NCI-H2171 (cell line): ENCODE results near the gene RAP1GAP.
"Not testable (repeated sequence)": the region's sequence is repeated elsewhere in the genome, so short reads cannot be mapped to it uniquely, and the experiment has no call there.

Experiments used
- DNase-seq: peaks from one replicate; lab custom pipeline; 2025; lab: John Stamatoyannopoulos, UW

The RAP1GAP gene

DNA sequence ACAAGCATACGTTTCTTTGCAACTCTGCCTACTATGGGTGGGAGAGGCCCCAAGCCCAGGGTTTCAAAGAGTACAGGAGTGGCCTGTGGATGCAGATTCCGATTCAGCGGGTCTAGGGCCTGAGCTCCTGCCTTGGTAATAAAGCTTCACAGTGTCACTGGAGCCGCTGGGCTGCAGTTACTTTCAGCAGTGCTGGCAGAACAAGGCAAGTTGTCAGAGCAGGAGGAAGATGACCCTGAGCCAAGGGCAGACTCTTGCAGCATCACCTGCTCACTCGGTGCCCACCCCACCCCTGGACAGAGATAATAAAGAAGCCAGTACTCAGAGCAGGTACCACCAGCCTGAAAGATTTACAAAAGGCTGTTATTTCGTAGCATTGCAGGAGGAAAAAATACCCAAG is 8.0 kb upstream of the RAP1GAP start:
- no peak for DNase-seq

DNA sequence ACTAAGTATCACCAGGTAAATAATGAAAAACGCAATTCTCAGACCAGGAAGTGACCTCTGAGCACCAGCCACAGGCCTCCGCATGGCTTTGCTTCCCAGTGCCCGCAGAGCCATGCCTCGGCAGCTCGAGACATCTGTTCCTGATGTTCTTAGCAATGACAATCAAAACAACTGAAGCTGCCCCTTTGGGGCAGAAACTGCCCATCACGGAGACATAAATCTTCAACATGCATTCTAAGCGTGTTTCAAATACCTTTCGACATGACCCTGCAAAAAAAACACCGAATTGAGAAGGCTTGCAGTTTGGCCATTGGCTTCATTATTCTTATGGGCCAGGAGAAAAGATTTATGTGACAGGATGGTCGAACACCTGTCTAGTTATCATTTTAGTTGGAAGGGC is 5.8 kb upstream of the RAP1GAP start:
- DNase-seq, result no peak

DNA sequence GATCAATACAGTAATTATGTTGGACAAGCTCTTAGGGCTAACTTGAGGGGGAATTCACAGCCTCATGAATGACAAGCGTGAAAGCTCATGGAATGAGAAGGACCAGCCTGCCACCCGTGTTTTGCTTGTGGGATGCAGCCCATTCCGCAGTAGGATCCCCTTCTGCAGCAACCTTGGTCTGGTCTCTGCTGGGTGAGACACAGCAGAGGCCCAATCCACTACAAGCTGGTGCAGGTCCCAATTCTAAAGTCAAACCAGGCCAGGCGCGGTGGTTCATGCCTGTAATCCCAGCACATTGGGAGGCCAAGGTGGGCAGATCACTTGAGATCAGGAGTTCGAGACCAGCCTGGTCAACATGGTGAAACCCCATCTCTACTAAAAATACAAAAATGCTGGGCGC is 4.7 kb upstream of the RAP1GAP start:
- not testable (repeated sequence) for DNase-seq

DNA sequence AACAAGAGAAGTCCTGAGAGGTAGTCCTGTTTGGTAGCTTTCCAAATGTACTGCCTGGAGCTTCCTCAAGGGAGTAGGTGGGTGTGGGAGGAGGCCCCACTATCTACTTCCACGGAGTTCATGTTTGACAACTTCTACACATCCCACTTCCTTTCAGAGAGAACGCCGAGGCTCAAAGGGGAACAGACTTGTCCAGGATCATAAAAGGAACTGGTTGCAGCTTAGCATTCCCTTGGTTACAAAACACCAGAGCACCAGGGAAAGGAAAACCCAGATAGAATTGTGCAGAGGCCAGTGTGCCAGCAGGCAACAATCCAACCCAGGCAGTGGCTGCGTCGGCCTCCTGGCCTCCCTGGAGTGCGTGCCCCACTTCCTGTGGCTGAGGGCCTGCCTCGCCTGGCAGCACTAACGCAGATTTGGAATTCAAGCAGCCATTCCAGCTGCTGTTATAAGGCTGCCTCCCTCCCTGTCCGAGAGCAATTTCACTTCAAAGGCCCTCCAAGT is 4.2 kb upstream of the RAP1GAP start:
- DNase-seq, result no peak

DNA sequence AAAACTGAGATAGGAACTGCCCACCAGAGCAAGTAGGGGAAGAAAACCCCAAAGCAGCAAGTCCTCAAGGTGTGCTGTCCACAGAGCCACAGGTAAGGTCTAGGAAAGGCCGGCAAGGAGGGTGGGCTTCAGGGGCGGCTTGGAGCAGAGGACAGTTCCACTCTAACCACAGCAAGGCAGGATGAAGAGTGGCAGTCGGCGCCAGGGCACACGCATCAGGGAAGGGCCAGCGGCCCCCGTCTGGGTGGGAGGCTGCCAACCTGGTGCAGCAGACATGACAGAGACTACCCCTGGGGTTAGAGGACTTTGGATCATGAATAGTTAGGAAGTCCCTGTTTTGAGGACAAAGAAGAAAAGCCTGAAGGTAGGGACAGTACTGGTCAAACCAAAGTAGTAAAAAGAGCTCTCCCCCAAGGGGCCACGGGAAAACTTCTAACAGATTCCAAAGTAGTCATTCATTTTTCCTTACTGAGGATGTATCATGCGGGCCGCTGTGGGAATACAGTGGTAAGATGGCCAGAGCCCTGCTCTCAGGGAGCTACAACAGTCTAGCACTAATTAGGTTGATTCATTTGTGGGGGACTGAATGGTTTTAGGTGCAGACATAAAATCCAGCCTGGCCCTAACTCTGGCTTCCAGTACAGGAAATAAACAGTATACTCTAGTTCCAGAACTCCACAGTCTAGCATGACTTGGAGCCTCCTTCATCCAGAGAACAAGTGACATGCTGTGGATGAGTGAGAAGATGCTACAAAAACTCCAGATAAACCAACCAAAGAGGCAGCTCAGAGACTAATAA is 3.5 kb upstream of the RAP1GAP start:
- DNase-seq, result no peak

DNA sequence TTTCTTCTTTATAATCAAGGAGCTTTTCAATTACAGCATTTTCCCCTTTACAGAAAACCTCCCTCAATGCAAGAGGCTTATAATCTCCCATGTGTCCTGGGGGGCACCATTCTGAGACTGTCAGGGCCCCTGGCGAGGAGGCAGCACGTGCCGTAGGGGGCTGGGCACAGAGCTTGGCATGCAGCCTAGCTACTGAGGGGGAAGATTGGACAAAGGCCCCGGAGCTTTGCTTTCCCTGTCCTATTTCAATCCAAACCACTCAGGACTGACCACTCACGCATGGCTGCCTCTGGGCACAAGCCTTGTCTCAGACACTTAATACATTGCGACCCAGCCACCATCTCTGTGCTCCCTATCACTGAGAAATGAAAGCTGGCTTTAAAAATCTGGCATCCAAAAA is 2.8 kb upstream of the RAP1GAP start:
- no peak for DNase-seq

DNA sequence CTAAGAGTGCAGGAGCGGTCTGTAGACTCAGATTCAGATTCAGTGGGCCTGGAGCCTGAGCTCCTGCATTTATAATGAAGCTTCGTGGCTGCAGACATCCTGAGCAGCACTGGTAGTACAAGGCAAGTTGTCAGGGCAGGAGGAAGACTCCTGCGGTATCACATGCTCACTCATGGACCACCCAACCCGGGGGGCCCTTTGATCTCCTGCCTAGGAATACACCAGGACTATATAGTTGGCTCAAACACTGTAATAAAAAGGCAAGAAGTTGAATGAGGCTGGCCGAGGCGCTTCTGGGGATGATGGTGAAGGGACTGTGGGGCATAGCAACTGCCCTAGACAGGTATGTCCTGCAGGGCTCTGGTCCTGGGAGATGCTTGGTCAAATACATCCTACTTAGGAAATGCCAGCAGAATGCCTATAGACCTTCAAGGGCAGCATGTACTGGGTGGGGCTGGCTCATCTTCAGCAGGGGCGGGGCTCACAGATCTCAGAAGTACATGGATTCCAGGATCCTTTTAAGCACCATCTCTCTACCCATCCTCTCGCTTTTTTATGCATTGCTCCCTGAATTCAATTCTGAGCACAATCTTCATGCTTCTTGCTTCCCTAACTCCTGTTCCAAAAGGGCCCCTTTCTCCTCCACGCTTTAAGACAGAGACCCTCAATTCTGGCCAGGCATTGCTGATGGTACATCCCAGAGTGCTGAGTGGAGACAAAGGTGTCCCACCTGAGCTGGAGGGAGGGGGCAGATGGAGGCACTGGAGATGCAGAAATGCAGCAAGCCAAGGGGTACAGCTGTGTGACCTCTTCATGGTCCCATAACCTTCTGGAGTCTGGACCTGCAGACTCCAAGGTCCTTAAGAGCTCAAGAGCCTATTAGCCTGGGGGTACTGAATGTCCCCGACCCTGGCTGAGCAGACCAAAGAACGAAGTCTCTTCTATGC is 2.1 kb upstream of the RAP1GAP start:
- no peak for DNase-seq

DNA sequence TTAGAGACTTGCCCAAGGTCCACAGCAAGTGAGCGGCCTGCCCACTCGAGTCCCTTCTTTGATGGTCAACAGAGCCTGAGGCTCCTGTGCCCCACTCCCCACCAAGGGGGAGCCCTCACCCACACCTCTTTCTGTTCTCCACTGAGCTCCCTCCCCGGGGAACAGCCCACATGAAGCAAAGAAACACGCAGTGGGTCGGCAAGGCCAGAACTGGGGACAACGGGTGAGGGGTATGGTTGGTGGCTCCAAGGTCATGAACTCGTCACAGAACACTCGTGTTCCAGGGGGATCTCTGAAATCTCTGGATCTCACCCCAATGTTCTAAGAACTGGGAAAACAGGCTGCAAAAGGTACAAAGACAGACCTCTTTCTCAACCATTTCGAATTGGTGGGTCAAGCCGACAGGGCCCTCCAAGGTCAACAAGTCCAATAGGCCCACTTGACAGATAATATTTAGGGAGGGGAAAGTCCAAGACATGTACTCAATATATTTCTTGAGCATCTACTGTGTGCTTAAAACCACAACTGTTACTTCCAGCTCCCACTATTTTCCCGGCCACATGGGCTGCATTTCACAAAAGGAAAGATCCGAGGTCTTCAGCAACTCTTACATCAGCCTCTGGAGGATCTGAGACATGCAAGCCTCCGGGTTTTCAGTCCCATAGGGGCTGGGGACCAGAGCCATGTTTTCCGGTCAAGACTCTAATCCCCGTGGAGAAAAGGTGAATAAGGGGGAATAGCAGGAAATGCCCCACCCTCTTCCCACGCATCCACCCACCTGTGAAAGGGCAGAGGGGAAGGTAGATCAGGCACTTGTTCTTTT is 1.1 kb upstream of the RAP1GAP start:
- no peak for DNase-seq

DNA sequence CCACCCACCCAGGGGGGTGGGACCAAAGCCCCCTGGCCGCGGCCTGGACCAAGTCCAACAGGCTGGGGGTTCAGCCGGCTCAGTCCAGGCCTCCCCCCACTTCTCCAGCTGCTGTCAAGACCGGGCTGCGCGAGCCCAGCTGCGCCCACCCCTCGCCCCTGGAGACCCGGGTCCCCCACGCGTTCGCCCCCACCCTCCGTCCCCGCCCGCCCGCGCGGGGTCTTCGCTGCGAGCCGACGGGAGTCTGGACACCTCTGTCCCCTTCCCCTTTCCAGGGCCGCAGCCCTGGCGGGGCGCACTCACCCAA is 253 bp downstream of the RAP1GAP start:
- DNase-seq, result no peak

DNA sequence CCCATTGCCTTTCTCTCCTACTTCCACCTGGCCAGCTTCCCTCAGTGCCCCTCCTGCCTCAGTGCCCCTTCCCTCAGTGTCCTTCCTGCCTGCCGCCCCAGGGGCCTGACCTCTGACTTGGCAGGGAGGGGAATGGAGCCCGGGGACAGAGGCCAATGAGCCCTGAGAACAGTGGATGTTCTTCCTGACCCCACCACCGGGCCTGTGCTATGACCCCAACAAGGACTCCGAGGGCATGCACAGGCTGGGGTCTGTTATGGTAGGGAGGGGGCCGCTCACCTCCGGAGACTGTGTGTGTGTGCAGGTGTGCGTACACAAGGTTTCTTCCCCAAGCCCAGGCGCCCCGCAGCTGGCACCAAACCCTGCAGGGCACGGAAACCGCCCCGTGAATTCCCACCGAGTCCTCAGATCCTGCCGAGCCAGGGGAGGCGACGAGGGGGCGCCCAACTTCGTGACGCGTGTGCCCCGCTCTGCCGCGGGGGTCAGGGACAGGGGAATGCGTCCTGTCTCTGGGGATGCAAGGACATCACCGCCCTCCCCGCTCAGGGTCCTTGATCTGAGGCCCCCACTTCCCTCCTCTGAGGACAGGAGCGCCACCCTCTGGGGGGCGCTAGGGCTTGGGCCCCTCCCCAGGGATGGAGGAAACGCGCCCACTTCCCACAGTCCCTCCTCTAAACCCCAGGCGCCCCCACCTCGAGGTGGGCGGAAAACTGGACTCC is 766 bp downstream of the RAP1GAP start:
- no peak for DNase-seq

DNA sequence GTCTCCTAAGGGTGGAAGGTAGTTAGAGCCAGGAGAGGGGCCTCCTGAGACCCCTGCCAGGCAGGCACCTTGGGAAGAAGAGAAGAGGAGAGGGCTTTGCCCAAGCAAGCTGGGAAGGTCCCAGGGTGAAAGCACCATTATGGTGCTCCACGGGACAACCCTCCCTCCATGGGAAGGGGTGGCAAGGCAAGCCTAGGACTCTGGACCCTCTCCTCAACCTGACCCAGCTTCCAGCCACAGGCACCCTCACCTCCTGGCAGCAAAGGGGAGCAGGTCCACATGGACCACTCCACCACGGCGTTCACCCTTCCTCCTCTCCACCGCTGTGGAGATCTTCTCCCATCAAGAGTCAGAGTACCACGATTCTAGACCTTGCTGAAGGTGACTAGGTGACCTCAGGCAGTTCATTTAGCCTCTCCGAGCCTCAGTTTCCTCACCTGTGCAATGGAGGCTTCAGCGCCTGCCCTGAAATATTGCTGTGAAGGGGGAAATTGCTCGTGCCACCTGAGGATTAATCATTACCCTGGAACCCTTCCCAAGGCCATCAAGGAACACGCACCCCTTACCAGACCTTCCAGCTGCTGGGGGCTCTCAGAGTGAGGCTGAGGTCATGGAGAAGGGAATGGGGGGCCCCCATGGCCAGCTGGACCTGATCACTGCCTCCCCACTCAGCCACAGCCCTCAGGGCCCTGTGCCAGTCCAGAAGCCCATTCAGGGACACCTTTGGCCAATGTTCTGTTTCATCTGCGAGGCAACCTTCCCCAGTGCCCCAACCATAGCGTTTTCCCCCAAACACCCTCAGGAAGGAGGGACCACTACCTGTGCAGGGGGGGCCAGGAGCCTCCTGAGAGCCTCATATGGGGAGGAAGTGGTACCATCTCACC is 1.6 kb downstream of the RAP1GAP start:
- no peak for DNase-seq

DNA sequence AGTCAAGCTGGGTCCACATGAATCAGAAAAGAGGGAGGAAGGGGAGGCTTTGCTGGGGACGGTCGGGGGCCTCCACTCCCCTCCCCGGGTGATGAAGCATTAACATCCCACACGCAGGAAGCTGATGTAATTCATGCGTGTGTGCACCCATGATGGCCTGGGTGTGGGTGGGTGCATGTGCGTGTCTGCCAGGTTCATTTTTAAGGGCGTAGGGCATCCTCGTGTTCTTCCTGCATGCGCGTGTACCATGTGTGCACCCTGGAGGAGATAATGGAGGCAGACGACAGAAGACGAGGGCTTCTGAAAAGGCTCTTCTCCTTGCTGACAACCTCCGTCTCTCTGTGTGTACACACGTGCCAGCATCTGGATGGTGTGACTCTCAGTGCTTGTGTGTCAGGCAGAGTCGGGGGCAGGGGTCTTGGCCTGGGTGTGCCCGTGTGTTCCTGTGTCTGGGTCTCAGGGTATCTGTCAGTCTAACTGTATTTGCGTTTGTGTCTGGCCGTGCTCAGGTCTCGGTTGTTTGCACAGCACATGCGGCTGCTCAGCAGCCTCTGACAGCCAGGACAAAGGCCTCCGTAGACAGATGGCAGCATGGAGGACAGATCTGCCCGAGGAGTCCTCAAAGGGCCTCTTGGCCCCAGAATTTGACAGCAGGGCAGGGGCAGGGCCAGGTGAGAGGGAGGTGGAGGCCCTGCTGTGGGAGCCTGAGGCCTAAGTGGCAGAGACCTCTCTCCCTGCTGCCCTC is 2.4 kb downstream of the RAP1GAP start:
- no peak for DNase-seq

DNA sequence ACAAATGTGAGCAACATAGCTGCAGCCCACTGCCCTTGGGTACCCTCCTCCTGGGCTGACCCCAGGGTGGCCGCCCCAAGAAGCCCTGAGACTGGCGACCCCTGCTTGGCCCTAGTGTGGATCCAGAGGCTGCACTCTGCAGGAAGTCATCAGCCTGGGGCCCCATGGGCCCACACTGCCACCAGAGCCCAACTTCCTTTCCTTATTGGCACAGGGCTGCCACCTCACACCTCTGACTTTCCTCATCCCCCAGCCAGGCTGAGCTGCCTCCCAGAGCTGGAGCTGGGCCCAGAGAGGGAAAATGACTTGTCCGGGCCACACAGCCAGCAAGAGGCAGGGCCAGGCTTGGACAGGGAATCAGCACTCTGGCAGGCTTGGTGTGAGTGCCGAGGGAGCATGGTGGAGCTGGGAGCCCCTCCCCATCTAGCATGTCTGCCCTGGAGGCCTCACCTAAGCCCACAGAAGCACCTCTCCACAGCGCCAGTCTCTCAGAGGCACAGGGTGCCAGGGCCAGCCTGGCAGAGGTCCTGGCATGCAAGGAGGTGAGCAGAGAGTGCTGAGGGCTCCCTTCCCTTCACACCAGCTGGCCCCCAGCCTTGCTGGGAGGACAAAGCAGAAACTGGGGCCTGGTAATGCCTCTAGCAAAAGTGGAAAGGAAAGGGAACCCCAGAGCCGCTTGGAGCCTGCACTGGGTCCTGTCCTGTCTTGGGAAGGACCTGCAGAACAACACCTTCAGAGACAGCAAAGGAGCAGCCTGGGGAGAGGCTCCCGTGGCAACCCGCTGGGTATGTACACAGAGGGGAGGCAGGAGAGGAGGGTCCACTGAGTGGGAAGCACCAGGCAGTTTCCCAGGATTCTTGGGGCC is 3.2 kb downstream of the RAP1GAP start:
- DNase-seq, result no peak

DNA sequence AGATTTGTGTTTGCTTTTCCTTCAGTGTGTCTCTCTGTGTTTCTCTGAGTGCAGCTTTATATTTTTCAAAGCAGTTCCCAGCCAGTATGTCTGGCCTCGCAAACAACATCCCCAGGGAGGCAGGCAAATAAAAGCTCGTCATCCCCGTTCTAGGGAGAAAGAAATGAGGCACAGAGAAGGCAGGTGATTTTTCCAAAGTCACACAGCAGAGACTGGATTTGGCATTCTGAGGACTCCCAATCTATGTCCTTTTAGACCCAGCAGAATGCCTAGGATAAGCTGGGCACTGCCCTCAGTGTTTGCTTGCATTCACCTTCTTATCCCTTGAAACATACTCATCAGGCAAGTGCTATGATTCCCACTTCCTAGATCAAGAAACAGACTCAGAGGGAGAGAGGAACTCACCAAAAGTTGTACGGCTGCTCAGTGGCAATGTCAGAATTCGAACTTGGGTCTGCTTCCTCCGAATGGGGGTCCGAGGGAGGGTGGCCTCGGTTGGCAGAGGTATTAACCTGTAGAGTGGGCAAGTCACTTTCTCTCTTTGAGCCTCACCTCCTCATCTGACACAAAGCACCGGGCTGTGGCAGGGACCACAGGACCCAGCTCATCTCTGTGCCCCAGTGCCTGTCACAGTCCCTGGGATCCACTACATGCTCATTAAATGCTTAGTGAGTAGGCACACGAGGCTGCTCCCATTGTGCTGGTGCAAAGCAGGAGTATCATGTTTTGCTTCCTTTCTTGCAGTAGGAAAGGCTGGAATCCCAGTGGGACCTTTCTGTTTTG is 4.2 kb downstream of the RAP1GAP start:
- no peak for DNase-seq

DNA sequence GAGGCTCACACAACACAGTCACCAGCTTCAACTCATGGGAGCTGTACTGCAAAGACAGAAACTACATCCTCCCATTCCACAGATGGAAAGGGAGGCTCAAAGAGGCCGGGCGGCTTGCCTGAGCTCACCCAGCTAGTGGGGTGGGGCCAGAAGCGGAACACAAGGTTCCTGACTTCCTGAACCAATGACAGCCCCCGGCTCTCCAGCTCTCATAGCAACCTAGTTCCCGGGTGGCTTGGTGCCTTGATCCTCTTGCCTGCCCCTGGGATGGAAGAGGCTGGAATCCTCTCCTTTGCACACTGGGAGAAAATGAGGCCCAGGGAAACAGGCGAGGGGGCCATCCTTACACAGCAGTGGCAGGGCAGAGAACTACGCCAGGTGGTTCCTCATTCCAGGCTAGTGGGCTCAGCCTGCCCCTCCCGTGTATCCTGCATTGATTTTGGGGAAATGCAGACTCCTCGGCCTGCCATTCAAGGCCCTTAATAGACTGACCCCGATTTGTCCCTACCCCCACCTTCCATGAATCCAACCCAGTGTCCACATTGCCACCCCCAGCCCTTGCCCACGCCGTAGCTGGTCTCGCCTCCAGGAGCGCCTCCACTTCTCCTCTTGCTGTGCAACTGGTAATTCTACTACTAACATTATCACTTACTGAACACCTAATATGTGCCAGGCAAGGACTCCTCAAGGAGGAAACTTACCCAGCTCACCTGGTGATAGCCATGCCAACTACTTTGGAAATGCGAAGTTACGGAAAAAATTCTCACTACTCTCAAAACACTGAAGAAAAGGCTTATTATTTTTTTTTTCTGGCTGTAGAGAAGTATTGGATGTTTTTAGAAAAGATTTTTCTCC is 5.0 kb downstream of the RAP1GAP start:
- DNase-seq, result no peak

DNA sequence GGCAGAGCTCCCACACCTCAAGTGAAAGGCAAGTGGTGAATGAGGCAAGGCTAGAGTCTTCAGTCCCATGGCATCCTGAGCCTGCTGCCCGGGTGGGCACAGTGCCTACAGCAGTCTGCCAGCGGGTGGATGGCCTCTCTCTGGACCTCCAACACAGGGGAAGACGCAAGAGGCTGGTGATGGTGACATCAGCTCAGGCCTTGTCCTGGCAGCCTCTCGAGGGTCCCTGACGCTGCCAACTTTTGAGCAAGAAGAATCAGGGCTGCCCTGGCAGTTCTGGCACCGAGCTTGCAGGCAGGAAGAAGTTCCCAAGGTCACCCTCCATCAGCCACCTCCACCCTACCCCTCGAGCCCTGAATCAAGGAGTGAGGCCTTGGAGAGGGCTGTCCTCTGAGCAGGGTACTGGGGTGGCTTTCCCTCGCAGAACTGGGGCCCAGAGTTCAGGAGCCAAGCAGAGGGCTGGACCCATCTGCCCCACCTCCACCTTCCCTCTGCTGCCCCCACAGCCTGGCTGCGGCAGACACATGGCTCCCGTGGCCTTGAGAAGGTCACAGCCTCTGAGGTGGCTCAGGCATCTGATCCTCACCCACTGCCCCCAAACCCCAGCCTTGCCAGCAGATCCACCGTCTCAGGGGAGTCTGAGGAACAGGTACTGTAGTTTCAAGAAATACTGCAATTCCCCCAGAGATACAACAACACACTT is 5.8 kb downstream of the RAP1GAP start:
- no peak for DNase-seq
